KOPT-K1 (cell line): ENCODE data around the gene COA8.

Source experiments
- H3K27ac ChIP-seq: fragments of 200-600 bp; sonication (generic); 2 replicates; pipeline ENCODE4 v1.5.1; 2016; ENCODE audit warnings: antibody characterized with exemption, mild to moderate bottlenecking, low read depth, low read length; ENCODE audit not compliant: poor library complexity, severe bottlenecking
- H3K36me3 ChIP-seq: fragments of 200-600 bp; sonication (generic); 2 replicates; pipeline ENCODE4 v1.5.1; 2017; ENCODE audit warnings: antibody characterized with exemption, mild to moderate bottlenecking, low read length, moderate library complexity; ENCODE audit not compliant: insufficient read depth
- H3K9me3 ChIP-seq: fragments of 200-600 bp; sonication (generic); 2 replicates; pipeline ENCODE4 v1.5.1; 2017; ENCODE audit warnings: antibody characterized with exemption, low read length, mild to moderate bottlenecking; ENCODE audit not compliant: insufficient read depth, poor library complexity, severe bottlenecking

COA8 gene

GRCh38 chr14:103531421-103532215, 31.1 kb upstream of the COA8 start:
- Histone ChIP-seq H3K27ac (no peak overlapping the region), H3K36me3 (peaks cover 52% of the 10 kb centered on the region; the same call in 1 of the 2 replicates), H3K9me3 (no peaks in the 10 kb centered on the region)

DNA sequence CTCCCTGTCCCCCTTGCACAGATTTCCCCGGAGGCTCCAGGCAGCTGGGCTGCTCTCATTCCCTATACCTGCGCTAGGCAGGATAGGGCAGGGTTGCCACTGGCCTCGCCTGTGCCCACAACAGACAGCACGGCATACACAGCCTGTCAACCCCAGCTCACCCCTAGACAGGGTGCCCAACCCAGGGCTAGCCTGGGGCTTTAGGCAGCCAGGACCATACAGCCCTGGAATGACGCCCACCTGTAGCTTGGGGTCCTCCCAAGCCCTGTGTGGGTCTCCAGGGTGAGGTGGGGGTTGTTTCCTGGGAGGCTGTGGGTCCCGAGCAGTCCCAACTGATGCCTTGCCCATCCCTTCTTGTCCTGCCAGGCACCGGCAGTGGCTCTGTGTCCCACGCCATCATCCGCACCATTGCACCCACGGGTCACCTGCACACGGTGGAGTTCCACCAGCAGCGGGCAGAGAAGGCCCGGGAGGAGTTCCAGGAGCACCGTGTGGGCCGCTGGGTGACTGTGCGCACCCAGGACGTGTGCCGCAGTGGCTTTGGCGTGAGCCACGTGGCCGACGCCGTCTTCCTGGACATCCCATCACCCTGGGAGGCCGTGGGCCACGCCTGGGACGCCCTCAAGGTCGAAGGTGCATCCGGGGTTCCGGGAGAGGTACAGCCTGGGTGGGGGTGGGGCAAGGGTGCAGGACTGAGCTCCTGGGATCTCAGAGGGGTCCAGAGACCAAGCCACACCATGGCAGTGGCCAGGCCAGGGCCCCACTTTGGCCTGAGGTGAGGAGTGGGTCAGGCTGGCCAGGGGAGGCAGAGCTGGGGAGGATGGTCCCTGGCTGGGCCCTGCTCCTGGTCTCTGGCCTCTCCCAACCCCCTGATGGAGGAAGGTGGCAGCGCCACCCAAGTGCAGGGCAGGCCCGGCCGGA, 30.3 kb upstream of the COA8 start:
- Histone ChIP-seq H3K36me3 (peaks cover 52% of the 10 kb centered on the region; the same call in 1 of the 2 replicates), H3K9me3 (no peaks in the 10 kb centered on the region)

GRCh38 chr14:103533137-103533998, 29.4 kb upstream of the COA8 start:
- no peak overlapping the region for H3K27ac ChIP-seq
- H3K36me3 ChIP-seq: peaks cover 52% of the 10 kb centered on the region; the same call in 1 of the 2 replicates
- H3K9me3 ChIP-seq: no peaks in the 10 kb centered on the region

More for the DNA sequence above, 30.3 kb upstream of the COA8 start:
- no peak overlapping the region for H3K27ac ChIP-seq

GRCh38 chr14:103533999-103534575, 28.7 kb upstream of the COA8 start:
- H3K36me3 ChIP-seq: peaks cover 52% of the 10 kb centered on the region; the same call in 1 of the 2 replicates
- no peaks in the 10 kb centered on the region for H3K9me3 ChIP-seq
- no peak overlapping the region for H3K27ac ChIP-seq

DNA sequence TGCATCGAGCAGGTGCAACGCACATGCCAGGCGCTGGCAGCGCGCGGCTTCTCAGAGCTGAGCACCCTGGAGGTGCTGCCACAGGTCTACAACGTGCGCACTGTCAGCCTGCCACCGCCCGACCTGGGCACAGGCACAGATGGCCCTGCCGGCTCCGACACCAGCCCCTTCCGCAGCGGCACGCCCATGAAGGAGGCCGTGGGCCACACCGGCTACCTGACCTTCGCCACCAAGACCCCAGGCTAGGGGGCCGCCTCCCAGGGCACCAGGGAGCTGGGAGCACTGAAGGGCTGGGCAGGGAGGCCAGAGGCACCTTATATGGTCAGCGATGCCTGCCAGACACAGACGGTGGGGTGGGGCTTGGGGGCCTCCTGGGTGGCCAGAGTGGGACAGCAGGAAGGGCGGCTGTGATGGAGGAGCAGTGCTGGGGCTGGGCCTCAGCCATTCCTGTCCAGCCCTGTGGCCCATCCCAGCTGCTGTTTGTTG, 28.1 kb upstream of the COA8 start:
- Histone ChIP-seq H3K36me3 (peaks cover 52% of the 10 kb centered on the region; the same call in 1 of the 2 replicates), H3K9me3 (no peaks in the 10 kb centered on the region), H3K27ac (no peak overlapping the region)

DNA sequence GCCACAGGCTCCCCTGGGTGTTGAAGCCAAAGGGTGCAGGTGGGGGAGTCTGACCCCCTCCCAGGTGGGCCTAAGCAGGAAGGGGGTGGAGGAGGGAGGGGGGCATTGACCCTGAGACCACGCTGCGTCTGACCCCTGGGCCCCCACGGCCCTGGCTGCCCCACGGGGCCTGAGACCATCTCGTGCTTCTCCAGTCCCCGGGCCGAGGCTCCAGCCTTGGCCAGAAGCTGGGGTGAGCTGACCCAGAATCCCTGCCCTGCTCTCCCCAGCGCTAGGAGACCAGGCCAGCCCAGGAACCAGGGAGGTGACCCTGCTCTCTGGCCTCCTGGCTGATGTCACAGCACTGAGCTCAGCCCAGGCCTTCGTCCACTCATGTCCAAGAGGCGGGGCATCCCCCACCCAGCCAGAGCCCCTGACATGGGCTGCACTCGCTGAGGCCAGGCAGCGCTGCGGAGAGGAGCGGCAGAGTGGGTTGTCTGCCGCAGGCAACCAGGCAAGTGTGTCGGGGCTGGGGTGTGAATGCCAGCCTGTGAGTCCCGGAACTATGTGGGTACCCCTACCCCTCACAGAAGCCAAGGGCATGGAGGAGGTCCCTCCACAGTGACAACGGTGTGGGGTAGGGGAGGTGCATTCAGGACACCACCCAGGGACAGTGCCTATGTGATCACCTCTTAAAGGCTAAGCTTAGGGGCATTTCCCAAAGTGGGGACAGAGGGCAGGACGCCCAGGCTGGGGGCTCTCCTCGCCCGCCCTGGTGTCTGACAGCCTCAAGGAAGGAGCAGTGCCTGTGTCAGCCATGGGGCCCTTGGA, 27.5 kb upstream of the COA8 start:
- Histone ChIP-seq H3K27ac (no peak overlapping the region), H3K9me3 (no peaks in the 10 kb centered on the region), H3K36me3 (peaks cover 52% of the 10 kb centered on the region; the same call in 1 of the 2 replicates)

DNA sequence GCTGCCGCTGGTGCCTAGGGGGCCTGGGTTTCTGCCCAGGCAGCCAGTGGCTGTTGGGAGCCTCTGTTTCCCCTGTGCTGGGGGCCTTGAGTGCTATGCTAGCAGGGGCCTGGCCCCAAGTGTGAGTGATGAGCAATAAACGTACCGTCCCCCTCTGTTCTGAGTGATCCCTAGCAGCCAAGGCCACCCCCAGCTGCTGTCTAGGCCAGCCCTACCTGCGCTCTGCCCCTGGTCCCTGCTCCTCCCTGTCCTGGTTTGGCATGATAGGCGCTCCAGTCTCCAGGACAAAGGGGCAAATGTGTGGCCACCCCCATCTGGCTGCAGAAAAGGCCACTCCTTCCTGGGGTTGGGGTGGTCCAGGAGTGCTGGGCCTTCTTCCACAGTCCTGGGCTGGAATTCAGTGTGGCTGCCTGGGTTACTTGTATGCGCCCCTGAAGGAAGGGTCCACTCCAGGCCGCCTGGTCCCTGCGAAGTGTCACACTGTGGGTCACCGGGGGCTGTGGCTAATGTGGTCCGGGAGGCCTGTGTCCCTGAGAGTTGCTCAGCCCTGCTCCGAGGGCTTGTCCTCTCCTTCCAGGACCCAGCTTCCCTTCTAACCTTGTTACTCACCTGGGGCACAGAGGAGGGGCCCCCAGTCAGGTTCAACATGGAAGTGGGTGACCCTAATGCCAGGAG, 26.7 kb upstream of the COA8 start:
- H3K36me3 ChIP-seq: peaks cover 46% of the 10 kb centered on the region; the same call in 1 of the 2 replicates
- H3K27ac ChIP-seq: no peak overlapping the region
- H3K9me3 ChIP-seq: no peaks in the 10 kb centered on the region

- no peaks in the 10 kb centered on the region for H3K9me3 ChIP-seq
- peaks cover 40% of the 10 kb centered on the region; the same call in 1 of the 2 replicates for H3K36me3 ChIP-seq
- H3K27ac ChIP-seq: no peak overlapping the region
These were observed 26.1 kb upstream of the COA8 start for GRCh38 chr14:103536693-103537092.

DNA sequence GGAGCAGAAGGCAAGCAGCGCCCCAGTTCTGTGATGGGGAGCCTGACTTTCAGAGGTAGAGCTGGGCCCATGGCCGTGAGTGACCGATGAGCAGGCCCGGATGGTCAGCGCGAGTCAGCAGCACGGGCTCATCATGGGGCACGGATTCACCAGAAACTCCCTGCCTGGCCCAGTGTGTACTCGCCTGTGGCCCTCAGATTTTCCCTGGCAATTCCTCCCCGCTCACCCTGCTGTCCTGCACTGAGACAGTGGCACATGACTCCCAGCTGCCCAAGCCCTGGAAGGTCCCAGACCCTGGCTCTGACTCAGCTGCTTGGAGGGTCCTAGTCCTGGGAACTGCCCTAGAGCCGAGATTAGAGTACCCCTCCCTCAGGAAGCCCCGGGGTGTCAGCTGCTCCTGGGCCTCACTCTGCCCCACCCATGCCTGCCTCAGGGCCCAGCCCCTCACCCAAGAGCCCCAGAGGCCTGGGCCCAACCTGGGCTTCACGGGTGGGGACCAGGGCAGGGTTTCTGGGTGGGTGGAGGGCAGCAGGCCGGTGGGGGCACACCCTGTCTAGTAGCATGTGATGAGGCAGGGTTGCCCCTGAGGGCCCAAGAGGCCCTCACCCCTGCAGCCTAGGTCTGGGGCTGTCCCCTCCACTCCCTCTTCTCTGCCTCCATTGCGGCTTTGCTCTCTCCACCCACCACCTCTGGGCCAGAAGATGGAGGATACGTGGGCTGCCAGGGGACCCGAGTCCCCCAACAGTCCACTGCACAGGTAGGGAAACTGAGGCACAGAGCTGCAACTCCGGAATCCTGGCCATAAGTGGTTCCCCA, 25.4 kb upstream of the COA8 start:
- Histone ChIP-seq H3K9me3 (no peaks in the 10 kb centered on the region), H3K36me3 (peaks cover 34% of the 10 kb centered on the region; the same call in 1 of the 2 replicates), H3K27ac (no peak overlapping the region)

DNA sequence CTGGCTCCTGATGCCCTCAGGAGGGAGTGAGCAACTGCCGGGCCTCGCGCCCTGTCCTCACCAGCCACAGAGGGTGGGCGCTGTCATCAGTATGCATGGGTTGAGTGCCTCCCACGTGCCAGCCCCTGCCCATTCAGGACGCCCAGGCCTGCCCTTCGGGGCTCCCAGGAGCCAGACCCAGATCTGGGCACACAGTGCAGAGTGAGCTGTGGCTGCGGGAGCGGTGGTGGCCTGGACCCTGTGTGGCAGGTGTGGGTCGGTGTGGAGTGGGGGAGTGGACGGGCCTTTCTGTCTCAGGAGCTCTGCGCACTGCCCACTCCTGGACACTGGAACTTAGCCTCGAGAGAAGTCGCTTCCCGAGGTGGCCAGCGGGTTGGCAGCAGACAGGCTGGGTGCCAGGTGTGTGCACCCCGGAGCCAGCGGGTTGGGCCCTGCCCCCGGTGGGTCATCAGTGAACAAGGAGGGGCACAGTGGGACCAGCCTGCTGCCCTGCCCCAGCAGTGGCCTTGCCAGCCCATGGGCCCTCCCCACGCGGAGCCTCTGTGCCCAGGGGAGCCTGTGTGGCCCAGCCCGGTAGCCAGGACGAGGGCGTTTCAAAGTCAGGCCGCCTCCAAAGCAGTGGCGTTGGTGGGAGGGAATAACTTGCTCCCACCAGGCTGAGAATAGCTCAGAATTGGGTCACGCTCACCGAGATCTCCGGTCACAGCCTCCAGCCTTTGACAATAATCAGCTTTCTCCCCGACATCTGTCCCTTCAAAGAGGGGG, 24.3 kb upstream of the COA8 start:
- peaks cover 23% of the 10 kb centered on the region; the same call in 1 of the 2 replicates for H3K36me3 ChIP-seq
- H3K9me3 ChIP-seq: no peaks in the 10 kb centered on the region
- no peak overlapping the region for H3K27ac ChIP-seq

- no peaks in the 10 kb centered on the region for H3K9me3 ChIP-seq
- H3K36me3 ChIP-seq: peaks cover 19% of the 10 kb centered on the region; the same call in 1 of the 2 replicates
- H3K27ac ChIP-seq: no peak overlapping the region
These were observed 23.5 kb upstream of the COA8 start for GRCh38 chr14:103539056-103539825.
